ENCODE measurements around the gene KISS1R. TPM values are rescaled to one million over a fixed set of nuclear protein-coding genes. Genes with fewer than 3 reads are reported as not detected.

The KISS1R gene
- total RNA-seq, 1 donor, result not detected

- TF ChIP-seq, protein P1, sequence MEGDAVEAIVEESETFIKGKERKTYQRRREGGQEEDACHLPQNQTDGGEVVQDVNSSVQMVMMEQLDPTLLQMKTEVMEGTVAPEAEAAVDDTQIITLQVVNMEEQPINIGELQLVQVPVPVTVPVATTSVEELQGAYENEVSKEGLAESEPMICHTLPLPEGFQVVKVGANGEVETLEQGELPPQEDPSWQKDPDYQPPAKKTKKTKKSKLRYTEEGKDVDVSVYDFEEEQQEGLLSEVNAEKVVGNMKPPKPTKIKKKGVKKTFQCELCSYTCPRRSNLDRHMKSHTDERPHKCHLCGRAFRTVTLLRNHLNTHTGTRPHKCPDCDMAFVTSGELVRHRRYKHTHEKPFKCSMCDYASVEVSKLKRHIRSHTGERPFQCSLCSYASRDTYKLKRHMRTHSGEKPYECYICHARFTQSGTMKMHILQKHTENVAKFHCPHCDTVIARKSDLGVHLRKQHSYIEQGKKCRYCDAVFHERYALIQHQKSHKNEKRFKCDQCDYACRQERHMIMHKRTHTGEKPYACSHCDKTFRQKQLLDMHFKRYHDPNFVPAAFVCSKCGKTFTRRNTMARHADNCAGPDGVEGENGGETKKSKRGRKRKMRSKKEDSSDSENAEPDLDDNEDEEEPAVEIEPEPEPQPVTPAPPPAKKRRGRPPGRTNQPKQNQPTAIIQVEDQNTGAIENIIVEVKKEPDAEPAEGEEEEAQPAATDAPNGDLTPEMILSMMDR (IDR thresholded peaks at IDR 0.05; ENCODE audit: insufficient read depth, low read length), result no peak
- no peak overlapping the region for H3K4me3 ChIP-seq (ENCODE audit: low read depth, low read length)
- no peak for DNase-seq (ENCODE audit: low read depth)
Observed at GRCh38 chr19:871446-872265, 45.5 kb upstream of the KISS1R start.

GRCh38 chr19:872266-872951 is 44.7 kb upstream of the KISS1R start:
- H3K4me3 ChIP-seq (ENCODE audit: low read depth, low read length), result no peak overlapping the region
- DNase-seq (ENCODE audit: low read depth), result peak; percentile 67
- TF ChIP-seq, protein P1 (IDR thresholded peaks at IDR 0.05; ENCODE audit: insufficient read depth, low read length), result no peak

GRCh38 chr19:873084-873483 is 44.0 kb upstream of the KISS1R start:
- DNase-seq (ENCODE audit: low read depth), result no peak
- H3K4me3 ChIP-seq (ENCODE audit: low read depth, low read length), result no peak overlapping the region
- TF ChIP-seq, protein P1 (IDR thresholded peaks at IDR 0.05; ENCODE audit: insufficient read depth, low read length), result no peak

DNA sequence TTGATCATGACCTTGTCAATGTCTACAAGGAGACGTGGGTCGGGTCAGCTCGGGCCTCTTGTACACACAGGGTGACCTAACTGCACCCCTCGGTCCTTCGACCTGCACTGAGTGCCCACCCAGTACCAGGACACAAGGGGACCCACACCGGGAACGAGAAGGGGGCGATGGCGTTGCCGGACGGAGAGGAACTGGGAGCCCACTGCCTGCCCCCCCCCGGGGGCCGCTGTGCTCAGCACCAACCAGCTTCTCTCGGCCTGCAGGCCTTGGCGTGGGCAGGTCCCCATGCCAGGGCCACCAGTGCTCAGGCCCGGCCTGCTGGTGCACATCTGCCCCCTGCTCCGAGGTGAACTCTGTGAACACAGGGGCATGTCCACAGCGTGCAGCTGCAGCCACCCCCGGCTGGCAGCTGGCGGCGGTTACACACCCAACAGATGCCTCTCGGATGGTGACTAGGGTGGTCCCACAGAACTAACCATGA is 43.5 kb upstream of the KISS1R start:
- DNase-seq (ENCODE audit: low read depth), result no peak
- H3K4me3 ChIP-seq (ENCODE audit: low read depth, low read length), result no peak overlapping the region
- TF ChIP-seq, protein P1 (IDR thresholded peaks at IDR 0.05; ENCODE audit: insufficient read depth, low read length), result no peak

GRCh38 chr19:875265-875879 is 41.8 kb upstream of the KISS1R start:
- TF ChIP-seq, protein P1 (IDR thresholded peaks at IDR 0.05; ENCODE audit: insufficient read depth, low read length), result no peak
- H3K4me3 ChIP-seq (ENCODE audit: low read depth, low read length), result no peak overlapping the region
- no peak for DNase-seq (ENCODE audit: low read depth)

DNA sequence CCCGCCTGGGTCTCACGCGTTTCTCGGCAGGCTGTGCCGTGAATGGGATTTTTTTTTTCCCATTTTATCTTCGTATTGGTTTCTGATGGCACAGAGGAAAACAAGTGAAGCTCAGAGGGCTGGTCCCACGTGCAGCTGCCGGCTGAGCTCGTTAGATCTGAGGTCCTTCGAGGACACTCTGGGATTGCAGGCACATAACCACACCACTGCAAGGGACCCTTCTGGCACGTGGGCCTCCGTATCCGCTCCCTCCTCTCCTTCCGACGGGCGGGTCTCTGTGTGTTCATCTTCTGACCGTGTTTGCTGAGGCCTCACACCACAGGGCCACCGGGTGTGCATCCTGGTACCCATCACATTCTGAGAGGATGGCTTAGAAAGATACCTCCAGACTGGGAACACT is 41.0 kb upstream of the KISS1R start:
- TF ChIP-seq, protein P1 (IDR thresholded peaks at IDR 0.05; ENCODE audit: insufficient read depth, low read length), result no peak
- no peak for DNase-seq (ENCODE audit: low read depth)
- H3K4me3 ChIP-seq (ENCODE audit: low read depth, low read length), result no peak overlapping the region

All from fibroblast of the aortic adventitia (primary cell).